ENCODE measurements around the gene FILIP1L.

The FILIP1L gene

DNA sequence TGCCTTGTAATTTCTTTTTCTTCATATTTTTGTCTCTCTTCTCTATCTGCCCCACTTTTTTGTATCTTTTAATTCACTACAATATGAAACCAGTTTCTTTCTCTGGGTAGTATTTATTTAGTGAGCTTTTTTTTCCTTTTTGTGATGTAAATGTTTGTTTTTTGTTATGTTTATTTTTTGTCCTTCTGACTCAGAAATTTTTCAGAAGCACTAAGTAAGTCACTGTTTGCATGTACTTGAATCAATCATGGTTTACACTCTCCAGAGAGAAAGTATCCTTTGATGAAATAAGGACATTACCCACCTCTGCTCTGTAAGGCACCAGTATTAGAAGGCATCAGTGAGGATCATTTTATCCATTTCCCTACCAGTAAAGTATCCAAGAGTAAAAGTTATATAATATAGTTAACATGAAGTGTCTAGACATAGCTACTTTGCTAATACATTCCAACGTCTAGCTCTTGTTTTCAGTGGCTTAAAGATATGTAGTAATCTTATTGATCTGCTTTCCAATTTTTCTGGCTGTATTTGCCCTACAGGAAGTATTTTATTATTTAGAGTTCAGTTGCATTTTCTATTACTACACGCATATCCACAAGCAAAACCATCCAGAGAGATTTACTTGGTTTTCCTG, 25.4 kb downstream of the FILIP1L start:
- Mint-ChIP-seq H3K36me3 (ENCODE audit: insufficient read depth) (no peaks in the 10 kb centered on the region), H3K4me3 (no peak overlapping the region), H3K4me1 (peaks cover 9% of the 10 kb centered on the region), H3K9me3 (no peaks in the 10 kb centered on the region), H3K27me3 (no peaks in the 10 kb centered on the region), H3K27ac (ENCODE audit: low read depth) (no peak overlapping the region)
- ATAC-seq (replicated peaks; ENCODE audit: extremely low read depth, poor library complexity, severe bottlenecking) (no peak), DNase-seq (ENCODE audit: low spot score in 2 of 2) (no peak)

DNA sequence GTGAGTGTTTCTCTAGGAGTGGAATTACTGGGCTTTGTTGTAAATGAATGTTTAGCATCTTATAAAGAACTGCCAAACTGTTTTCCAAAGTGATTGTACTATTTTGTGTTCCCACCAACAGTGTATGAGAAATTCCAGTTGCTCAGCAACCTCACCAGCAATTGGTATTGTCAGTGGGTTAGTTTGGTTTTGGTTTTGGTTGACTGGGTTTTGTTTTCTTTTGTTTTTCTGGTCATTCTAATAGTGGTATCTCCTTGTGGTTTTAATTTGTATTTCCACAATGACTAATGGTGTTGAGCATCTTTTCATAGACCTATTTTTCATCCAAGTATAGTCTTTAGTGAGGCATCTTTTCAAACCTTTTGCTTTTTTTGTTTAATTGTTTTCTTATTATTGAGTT, 27.1 kb downstream of the FILIP1L start:
- Mint-ChIP-seq H3K4me3 (no peak overlapping the region), H3K4me1 (peaks cover 9% of the 10 kb centered on the region), H3K27ac (ENCODE audit: low read depth) (no peak overlapping the region), H3K36me3 (ENCODE audit: insufficient read depth) (no peaks in the 10 kb centered on the region), H3K9me3 (no peaks in the 10 kb centered on the region), H3K27me3 (no peaks in the 10 kb centered on the region)
- DNase-seq (ENCODE audit: low spot score in 2 of 2), result no peak
- no peak for ATAC-seq (replicated peaks; ENCODE audit: extremely low read depth, poor library complexity, severe bottlenecking)

DNA sequence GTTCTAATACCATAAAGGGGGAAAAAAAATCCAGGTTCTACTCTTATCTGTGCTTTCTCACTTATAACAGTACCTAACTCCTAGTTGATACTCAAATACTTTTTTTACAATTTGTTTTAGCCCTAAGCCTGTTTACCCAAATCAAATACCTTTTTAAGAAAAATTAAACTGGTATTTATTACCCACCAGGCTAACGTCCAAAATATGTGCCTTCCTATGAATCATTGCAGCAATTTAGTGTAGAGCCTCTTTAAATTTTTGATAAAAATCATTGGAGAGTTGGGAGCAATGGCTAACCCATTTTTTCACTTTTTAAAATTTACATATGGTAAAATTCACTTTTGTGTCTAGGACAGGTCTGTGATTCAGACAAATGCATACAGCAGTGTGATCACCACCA, 27.9 kb downstream of the FILIP1L start:
- H3K9me3 Mint-ChIP-seq, result no peaks in the 10 kb centered on the region
- H3K27ac Mint-ChIP-seq (ENCODE audit: low read depth), result no peak overlapping the region
- H3K36me3 Mint-ChIP-seq (ENCODE audit: insufficient read depth), result no peaks in the 10 kb centered on the region
- H3K27me3 Mint-ChIP-seq, result no peaks in the 10 kb centered on the region
- H3K4me3 Mint-ChIP-seq, result no peak overlapping the region
- H3K4me1 Mint-ChIP-seq, result peaks cover 9% of the 10 kb centered on the region
- ATAC-seq (replicated peaks; ENCODE audit: extremely low read depth, poor library complexity, severe bottlenecking) (no peak), DNase-seq (ENCODE audit: low spot score in 2 of 2) (no peak)

DNA sequence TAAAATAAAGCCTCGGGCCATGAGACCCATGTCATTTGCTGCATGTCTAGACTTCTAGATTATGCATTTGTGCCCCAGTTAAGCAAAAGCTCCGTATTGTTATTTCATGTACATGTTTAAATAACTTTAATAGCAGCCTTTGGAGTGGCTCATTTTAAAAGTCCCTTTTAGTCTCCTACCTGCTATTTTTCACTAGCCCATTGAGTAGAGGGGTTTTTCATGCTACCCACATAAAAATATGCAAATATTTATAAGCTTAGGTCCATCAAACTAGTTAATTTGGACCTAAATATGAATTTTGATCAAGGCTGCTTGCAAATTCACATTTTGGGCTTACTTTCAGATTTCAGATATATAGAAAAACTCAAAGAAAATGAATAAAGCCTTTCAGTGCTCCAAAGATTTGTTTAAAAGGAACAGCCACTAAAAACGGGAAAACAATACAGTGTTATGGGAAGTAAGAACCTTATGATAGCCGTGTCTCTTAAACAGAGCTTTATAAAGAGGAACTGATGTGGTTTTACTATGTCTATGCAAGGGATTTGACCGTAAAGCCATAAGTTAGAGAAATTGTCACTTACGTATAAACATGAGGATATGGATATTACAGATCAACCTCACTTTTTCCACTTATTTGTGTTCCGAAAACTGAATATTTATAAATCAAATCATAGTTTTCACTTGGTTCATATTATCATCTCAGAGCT, 30.0 kb downstream of the FILIP1L start:
- peaks cover 9% of the 10 kb centered on the region for H3K4me1 Mint-ChIP-seq
- H3K4me3 Mint-ChIP-seq, result no peak overlapping the region
- no peak overlapping the region for H3K27ac Mint-ChIP-seq (ENCODE audit: low read depth)
- no peaks in the 10 kb centered on the region for H3K9me3 Mint-ChIP-seq
- no peaks in the 10 kb centered on the region for H3K36me3 Mint-ChIP-seq (ENCODE audit: insufficient read depth)
- ATAC-seq (replicated peaks; ENCODE audit: extremely low read depth, poor library complexity, severe bottlenecking) (no peak), DNase-seq (ENCODE audit: low spot score in 2 of 2) (no peak)
- no peaks in the 10 kb centered on the region for H3K27me3 Mint-ChIP-seq

DNA sequence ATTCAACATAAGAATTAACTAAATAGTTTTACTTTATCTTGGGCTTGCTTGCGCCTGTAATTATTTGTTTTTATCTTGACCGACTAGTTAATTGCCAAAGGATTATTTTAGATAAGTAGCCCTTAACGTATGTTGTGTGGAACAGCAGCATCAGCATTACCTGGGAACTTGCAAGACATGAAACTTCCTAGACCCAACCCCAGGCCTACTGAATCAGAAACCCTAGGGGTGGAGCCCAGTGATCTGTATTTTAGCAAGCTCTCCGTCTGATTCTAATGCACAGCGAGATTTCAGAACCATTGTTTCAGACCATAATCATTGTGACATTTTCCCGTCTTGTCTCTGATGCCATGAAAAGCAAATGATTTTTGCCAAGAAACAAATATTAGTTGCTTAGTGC, 31.1 kb downstream of the FILIP1L start:
- H3K4me1 Mint-ChIP-seq, result peaks cover 9% of the 10 kb centered on the region
- no peak overlapping the region for H3K4me3 Mint-ChIP-seq
- H3K9me3 Mint-ChIP-seq, result no peaks in the 10 kb centered on the region
- no peaks in the 10 kb centered on the region for H3K36me3 Mint-ChIP-seq (ENCODE audit: insufficient read depth)
- no peaks in the 10 kb centered on the region for H3K27me3 Mint-ChIP-seq
- no peak for DNase-seq (ENCODE audit: low spot score in 2 of 2)
- no peak overlapping the region for H3K27ac Mint-ChIP-seq (ENCODE audit: low read depth)
- no peak for ATAC-seq (replicated peaks; ENCODE audit: extremely low read depth, poor library complexity, severe bottlenecking)

DNA sequence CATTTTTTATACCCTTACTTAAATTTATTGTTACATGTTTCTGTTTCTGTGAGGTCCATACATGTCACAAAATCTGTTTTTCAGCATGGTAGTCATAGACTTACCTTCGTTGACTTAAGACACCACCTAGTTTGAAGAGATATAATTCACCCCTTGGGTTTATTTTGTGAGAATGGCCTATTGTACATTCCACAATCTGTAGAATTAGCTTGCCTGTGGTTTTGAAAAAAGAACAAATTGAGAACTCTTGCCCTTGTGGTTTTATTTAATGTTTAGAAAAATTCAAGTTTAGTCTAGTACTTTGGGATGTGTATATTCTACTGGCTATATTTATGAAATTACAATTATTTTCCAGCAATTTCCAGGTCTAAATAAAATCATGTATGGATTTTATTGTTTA, 31.6 kb downstream of the FILIP1L start:
- ATAC-seq (replicated peaks; ENCODE audit: extremely low read depth, poor library complexity, severe bottlenecking), result no peak
- H3K27me3 Mint-ChIP-seq, result no peaks in the 10 kb centered on the region
- H3K27ac Mint-ChIP-seq (ENCODE audit: low read depth), result no peak overlapping the region
- H3K36me3 Mint-ChIP-seq (ENCODE audit: insufficient read depth), result no peaks in the 10 kb centered on the region
- H3K4me1 Mint-ChIP-seq, result peaks cover 9% of the 10 kb centered on the region
- no peak overlapping the region for H3K4me3 Mint-ChIP-seq
- DNase-seq (ENCODE audit: low spot score in 2 of 2), result no peak
- no peaks in the 10 kb centered on the region for H3K9me3 Mint-ChIP-seq

DNA sequence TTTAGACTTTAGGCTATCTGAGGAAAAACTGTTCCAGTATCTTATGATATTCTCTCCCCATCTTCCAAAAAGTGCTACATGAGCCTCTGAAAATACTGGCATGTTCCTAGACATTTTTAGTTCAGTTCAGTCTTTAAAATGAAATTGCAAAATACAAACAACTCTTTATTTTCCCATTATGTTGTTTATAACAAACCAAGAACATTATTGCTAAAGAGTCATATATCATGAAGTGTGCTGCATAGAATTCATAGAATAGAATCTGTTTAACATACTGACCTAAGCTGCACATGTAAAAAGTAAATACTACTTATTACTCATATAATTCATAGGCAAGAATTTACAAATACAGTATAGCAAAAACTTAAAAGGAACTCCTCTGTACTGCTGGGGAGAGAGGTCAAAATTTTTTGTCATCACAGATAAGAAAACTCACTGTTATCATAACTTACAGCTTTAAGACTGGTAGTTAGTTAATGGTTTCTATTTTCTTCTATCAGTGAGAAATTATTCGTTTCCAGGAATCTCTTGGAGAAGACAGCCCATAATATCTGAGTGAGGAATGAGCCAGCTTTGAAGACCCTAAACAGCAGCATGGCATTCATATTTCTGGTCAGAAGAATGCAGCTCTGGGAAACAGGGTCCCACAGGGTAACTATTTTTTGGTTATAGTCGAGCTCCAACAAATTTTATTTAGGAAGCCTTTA, 32.2 kb downstream of the FILIP1L start:
- Mint-ChIP-seq H3K9me3 (no peaks in the 10 kb centered on the region), H3K4me3 (no peak overlapping the region), H3K4me1 (peaks cover 7% of the 10 kb centered on the region), H3K27ac (ENCODE audit: low read depth) (no peak overlapping the region), H3K36me3 (ENCODE audit: insufficient read depth) (no peaks in the 10 kb centered on the region), H3K27me3 (no peaks in the 10 kb centered on the region)
- ATAC-seq (replicated peaks; ENCODE audit: extremely low read depth, poor library complexity, severe bottlenecking), result no peak
- no peak for DNase-seq (ENCODE audit: low spot score in 2 of 2)

DNA sequence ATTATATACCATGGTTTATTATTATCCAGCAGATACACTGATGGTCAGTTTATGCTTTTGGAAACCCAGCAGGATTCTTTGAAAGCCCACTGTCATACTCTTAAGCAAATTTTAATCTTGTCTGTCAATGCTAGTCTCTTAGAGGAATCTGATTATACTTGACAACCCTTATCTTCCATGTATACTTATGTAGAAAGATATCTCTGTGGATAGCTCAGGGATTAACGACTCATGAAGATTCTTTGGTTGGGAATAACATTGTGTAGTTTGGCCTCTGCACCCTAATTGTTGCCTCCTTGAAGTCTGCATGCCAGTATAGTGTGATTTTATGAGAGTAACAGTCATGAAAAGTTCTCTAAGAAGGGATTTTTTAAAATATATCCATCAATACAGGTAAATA, 33.0 kb downstream of the FILIP1L start:
- Mint-ChIP-seq H3K9me3 (no peaks in the 10 kb centered on the region), H3K4me3 (no peak overlapping the region), H3K36me3 (ENCODE audit: insufficient read depth) (no peaks in the 10 kb centered on the region), H3K27ac (ENCODE audit: low read depth) (no peak overlapping the region), H3K27me3 (no peaks in the 10 kb centered on the region), H3K4me1 (no peaks in the 10 kb centered on the region)
- ATAC-seq (replicated peaks; ENCODE audit: extremely low read depth, poor library complexity, severe bottlenecking) (no peak), DNase-seq (ENCODE audit: low spot score in 2 of 2) (no peak)

DNA sequence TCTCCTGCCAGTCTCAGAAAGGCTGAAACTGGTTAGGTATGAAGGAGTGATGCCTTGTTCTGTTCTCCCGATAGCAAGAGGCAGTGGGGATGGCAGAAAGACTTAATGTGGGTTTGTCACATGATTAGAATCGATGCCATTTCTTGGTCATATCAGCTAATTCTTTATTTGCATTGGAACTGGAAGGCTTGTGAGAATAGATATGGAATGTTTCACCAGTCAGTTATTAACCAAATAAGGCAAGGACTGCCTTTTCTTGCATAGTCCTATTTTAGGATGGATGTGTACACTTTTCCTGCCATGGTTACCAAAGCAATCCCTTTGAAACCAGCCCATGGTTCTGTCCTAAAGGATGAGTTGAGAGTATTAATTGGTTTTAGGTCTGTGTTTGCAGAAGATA, 33.7 kb downstream of the FILIP1L start:
- Mint-ChIP-seq H3K27me3 (no peaks in the 10 kb centered on the region), H3K4me3 (no peak overlapping the region), H3K27ac (ENCODE audit: low read depth) (no peak overlapping the region), H3K4me1 (no peaks in the 10 kb centered on the region), H3K36me3 (ENCODE audit: insufficient read depth) (no peaks in the 10 kb centered on the region), H3K9me3 (no peaks in the 10 kb centered on the region)
- ATAC-seq (replicated peaks; ENCODE audit: extremely low read depth, poor library complexity, severe bottlenecking) (no peak), DNase-seq (ENCODE audit: low spot score in 2 of 2) (no peak)

DNA sequence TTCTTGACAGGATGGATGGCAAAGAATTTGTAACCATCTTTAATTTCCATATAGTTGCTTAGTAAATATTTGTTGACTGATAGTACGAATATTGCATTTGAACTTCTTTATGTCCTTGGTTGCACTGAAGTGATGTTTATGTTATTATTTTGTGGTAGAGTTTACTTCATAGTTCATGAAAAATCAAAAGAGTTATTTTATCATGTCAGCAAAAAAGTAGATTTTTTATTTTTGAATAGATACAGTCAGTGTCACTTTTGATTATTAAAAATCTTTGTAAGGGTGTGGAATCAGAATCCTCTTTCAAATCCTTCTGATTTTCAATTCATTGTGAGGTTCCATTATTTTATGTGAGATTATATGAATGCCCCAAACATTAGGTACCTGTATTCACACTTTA, 35.0 kb downstream of the FILIP1L start:
- no peaks in the 10 kb centered on the region for H3K27me3 Mint-ChIP-seq
- no peak overlapping the region for H3K4me3 Mint-ChIP-seq
- no peak for ATAC-seq (replicated peaks; ENCODE audit: extremely low read depth, poor library complexity, severe bottlenecking)
- peaks cover under 1% of the 10 kb centered on the region for H3K4me1 Mint-ChIP-seq
- no peaks in the 10 kb centered on the region for H3K9me3 Mint-ChIP-seq
- H3K27ac Mint-ChIP-seq (ENCODE audit: low read depth), result no peak overlapping the region
- no peak for DNase-seq (ENCODE audit: low spot score in 2 of 2)
- no peaks in the 10 kb centered on the region for H3K36me3 Mint-ChIP-seq (ENCODE audit: insufficient read depth)

DNA sequence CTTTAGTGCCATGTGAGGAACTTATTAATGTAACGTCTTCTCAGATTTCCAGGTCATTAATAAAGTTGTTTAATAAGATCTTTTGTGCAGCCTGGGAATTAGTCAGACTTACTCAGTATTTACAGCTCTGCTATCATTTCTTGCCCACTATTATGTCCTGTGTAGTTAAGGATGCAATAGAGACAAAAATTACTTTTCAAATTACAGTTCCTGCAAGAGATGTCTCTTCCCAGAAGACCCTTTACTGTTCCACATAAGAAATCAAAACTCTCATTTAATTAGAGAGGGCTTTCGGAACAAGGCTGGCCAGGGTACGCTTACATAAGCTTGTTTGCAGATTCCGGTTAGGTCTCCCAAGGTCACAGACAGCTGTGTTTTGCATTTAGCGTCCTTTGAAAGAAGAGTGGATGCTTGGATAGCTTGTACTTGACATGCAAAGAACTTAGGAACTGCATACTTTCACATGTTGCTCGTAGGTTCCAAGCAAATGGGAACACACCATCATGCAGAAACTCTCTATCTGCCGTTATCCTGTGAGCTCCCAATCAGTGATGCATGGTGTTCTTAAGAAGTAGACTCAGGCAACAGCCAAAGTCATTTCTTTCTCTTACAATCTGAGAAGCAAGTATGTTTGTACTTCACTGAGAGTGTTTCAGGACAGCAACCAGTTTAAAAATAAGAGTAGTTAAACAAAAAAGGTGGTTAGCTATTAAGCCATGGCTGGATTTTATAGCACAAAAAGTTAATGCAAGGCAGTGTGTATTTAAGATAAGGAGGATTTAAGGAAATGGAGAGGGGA, 37.4 kb downstream of the FILIP1L start:
- no peak overlapping the region for H3K4me3 Mint-ChIP-seq
- H3K4me1 Mint-ChIP-seq, result peaks cover 20% of the 10 kb centered on the region
- DNase-seq (ENCODE audit: low spot score in 2 of 2), result no peak
- no peak for ATAC-seq (replicated peaks; ENCODE audit: extremely low read depth, poor library complexity, severe bottlenecking)
- no peaks in the 10 kb centered on the region for H3K9me3 Mint-ChIP-seq
- no peak overlapping the region for H3K27ac Mint-ChIP-seq (ENCODE audit: low read depth)
- no peaks in the 10 kb centered on the region for H3K36me3 Mint-ChIP-seq (ENCODE audit: insufficient read depth)
- no peaks in the 10 kb centered on the region for H3K27me3 Mint-ChIP-seq

DNA sequence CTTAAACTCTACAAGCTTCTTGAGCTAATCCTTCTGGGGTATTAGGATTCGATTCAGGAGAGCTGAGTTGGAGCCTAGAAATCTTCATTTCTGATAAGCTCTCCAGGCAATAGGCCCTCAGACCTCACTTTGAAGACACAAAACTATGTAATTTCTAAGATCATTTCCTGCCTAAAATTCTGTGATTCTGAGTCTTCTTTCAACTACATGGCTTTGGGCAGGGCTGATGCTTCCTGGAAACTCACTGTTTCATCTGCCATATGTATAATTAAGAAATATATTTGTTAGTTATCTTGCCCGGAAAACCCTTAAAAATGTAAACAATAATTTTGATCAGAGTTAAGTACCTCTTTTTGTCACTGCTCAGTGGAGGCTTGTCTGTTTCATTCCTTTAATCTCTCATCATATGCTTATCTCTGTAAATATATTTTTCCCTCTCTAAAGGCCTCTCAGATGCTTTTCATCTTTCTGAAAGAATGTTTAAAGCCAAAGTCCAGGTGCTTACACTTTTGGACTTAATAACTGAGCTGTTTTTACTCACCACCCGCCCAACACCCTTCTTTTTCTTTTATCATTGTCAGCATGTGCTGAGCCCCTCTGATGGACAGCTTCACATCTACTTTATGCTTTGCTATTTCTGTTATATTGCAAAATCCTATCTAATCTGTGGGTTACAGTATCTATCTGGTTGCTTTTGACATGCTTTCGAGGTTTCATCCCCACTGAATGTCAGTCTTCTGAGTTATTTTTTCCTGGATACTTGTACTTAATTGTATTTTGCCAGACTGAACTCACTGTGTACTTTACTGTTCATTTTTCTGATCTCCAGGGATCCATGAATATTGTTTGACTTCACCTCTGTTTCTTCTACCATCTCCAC, 38.2 kb downstream of the FILIP1L start:
- DNase-seq (ENCODE audit: low spot score in 2 of 2) (no peak), ATAC-seq (replicated peaks; ENCODE audit: extremely low read depth, poor library complexity, severe bottlenecking) (no peak)
- no peak overlapping the region for H3K4me3 Mint-ChIP-seq
- peak overlapping the region; percentile 67 for H3K27ac Mint-ChIP-seq (ENCODE audit: low read depth)
- H3K9me3 Mint-ChIP-seq, result no peaks in the 10 kb centered on the region
- no peaks in the 10 kb centered on the region for H3K36me3 Mint-ChIP-seq (ENCODE audit: insufficient read depth)
- no peaks in the 10 kb centered on the region for H3K27me3 Mint-ChIP-seq
- peaks cover 20% of the 10 kb centered on the region for H3K4me1 Mint-ChIP-seq
